Esophagus squamous epithelium (tissue), 5 donors: Measurements from ENCODE around the gene MUC4. TPM values are rescaled to one million over a fixed set of nuclear protein-coding genes. Genes with fewer than 3 reads are reported as not detected.
A peak's percentile ranks its signal among the peaks of the same experiment; 100 is the strongest.

Experiments used
- DNase-seq: peaks from one replicate; lab custom pipeline; 2025; lab: John Stamatoyannopoulos, UW
- H3K27ac ChIP-seq, 4 donors: fragments of 200-600 bp; sonication (generic); one replicate each; pipeline ENCODE4 v1.5.1; 2016 to 2019; ENCODE audit warnings: mild to moderate bottlenecking in 1 of 4
- H3K27me3 ChIP-seq, 4 donors: fragments of 200-600 bp; sonication (generic); 1 replicate in 3 of 4; 2 replicates in 1 of 4; pipeline versions ENCODE4 v1.5.1 to v1.6.0; 2017 to 2021; ENCODE audit warnings: antibody characterized with exemption in 1 of 4
- H3K36me3 ChIP-seq, 3 donors: fragments of 200-600 bp; sonication (generic); one replicate each; pipeline ENCODE4 v1.5.1; 2016 to 2019
- H3K4me1 ChIP-seq, 3 donors: fragments of 200-600 bp; sonication (generic); one replicate each; pipeline ENCODE4 v1.5.1; 2017 to 2019
- H3K4me3 ChIP-seq, 4 donors: fragments of 200-600 bp; sonication (generic); 1 replicate in 3 of 4; 2 replicates in 1 of 4; pipeline ENCODE4 v1.5.1; 2016 to 2019; ENCODE audit warnings: mild to moderate bottlenecking in 2 of 4, moderate library complexity in 1 of 4
- H3K9me3 ChIP-seq, 3 donors: fragments of 200-600 bp; sonication (generic); one replicate each; pipeline ENCODE4 v1.5.1; 2016 to 2019
- POLR2A ChIP-seq, 4 donors: fragments of 450-650 bp; IDR thresholded peaks; one replicate each; pipeline ENCODE4 v1.6.1; 2017; ENCODE audit warnings: antibody characterized with exemption in 4 of 4, mild to moderate bottlenecking in 4 of 4, moderate library complexity in 3 of 4
- whole genome bisulfite sequencing, 2 donors: methylation state at CpG; one replicate each; pipeline ENCODE4 v1.1.5; 2018; 5-methylcytosine and 5-hydroxymethylcytosine counted together
- intact Hi-C: fragments of 100-400 bp; cut with DNase I; formaldehyde crosslinking; loops from one replicate; pipeline ENCODE4 v1.15.0; 2022
- total RNA-seq, 4 donors: library from RNA; depleted of rRNA; stranded (reverse); fragments of >200 nt; gene quantifications; one replicate each; pipeline ENCODE4 v1.1.0, GENCODE V29; 2016
- TF ChIP-seq, protein P1 (sequence below), 6 experiments: fragments of 450-650 bp in 4 of 6; fragments of 200-600 bp in 2 of 6; sonication (generic) in 2 of 6; IDR thresholded peaks; one replicate each; pipeline ENCODE4 v1.5.1; 2016 to 2019; ENCODE audit warnings: antibody characterized with exemption in 6 of 6, mild to moderate bottlenecking in 4 of 6, moderate library complexity in 4 of 6
- donor health status: DM: yes; HTN: yes; CAD: no.

The MUC4 gene
- total RNA-seq, 4 donors from 2014 or later = 11.1 to 51.6 (median 32.2) TPM

- Histone ChIP-seq H3K9me3 (no peaks in the 10 kb centered on the region), H3K4me1 (peaks cover 0 to 45% (median 6%) of the 10 kb centered on the region in 3 donors), H3K4me3 (no peak overlapping the region), H3K27ac (no peak overlapping the region), H3K36me3 (no peaks in the 10 kb centered on the region), H3K27me3 (no peaks in the 10 kb centered on the region)
- no peak for TF ChIP-seq POLR2A (IDR thresholded peaks at IDR 0.05)
- TF ChIP-seq, protein P1, sequence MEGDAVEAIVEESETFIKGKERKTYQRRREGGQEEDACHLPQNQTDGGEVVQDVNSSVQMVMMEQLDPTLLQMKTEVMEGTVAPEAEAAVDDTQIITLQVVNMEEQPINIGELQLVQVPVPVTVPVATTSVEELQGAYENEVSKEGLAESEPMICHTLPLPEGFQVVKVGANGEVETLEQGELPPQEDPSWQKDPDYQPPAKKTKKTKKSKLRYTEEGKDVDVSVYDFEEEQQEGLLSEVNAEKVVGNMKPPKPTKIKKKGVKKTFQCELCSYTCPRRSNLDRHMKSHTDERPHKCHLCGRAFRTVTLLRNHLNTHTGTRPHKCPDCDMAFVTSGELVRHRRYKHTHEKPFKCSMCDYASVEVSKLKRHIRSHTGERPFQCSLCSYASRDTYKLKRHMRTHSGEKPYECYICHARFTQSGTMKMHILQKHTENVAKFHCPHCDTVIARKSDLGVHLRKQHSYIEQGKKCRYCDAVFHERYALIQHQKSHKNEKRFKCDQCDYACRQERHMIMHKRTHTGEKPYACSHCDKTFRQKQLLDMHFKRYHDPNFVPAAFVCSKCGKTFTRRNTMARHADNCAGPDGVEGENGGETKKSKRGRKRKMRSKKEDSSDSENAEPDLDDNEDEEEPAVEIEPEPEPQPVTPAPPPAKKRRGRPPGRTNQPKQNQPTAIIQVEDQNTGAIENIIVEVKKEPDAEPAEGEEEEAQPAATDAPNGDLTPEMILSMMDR (IDR thresholded peaks at IDR 0.05) = no peak
- 76 to 77% methylated on average over 10 to 13 of the region's 15 CpGs for WGBS, 2 donors
- intact Hi-C loops = no loop called here
- DNase-seq = no peak
Measured at GRCh38 chr3:195856410-195857084, 44.8 kb upstream of the MUC4 start.

DNA sequence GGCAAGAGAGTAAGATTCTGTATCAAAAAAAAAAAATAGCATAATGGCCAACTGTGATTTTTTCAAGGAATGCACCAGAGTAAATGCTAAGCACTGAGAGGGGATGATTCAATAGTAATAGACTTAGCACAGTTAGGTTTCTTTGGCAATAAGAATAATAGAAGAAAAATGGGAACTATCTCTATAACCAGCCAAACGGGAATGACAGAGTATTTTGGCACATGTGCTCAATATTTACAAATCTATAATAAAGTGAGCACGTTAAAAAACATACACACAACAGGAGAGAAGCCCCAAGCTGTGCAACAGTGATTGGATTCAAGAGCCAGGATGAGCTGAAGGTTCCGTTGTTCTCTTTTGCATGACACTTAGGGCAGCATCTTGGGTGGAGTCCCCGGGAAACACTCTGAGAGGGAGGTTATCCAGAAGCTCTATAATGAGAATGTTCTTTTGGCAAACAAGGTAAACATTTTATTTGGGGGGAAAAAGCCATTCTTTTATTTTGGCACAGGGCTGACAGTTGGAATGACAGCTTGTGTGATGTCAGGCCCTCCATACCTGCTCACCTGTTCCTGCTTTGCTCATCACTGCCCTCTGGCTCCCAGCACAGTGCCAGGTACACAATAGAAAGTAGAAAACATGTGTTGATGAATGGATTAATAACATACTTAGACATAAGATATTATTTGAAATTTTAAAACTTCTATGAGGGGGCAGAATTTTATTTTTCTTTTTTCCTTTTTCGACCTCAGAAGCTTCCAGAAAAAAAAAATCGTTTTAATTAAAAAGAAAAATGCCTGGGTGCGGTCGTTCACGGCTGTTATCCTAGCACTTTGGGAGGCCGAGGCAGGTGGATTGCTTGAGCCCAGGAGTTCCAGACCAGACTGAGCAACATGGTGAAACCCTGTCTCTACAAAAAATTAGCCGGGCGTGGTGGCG, 44.0 kb upstream of the MUC4 start:
- no peaks in the 10 kb centered on the region for H3K36me3 ChIP-seq
- no peak for TF ChIP-seq POLR2A (IDR thresholded peaks at IDR 0.05)
- TF ChIP-seq, protein P1 (IDR thresholded peaks at IDR 0.05) = peak in 3 of 6 experiments; percentile 25 to 58 (median 38)
- intact Hi-C loops = no loop called here
- DNase-seq = no peak
- H3K27ac ChIP-seq = peak overlapping the region in 3 of 4 donors; percentile 19 to 83 (median 79)
- WGBS, 2 donors = 64 to 70% methylated on average over 13 of the region's 13 CpGs
- no peaks in the 10 kb centered on the region for H3K27me3 ChIP-seq
- no peaks in the 10 kb centered on the region for H3K9me3 ChIP-seq
- no peak overlapping the region for H3K4me3 ChIP-seq
- peaks cover 0 to 53% (median 6%) of the 10 kb centered on the region in 3 donors for H3K4me1 ChIP-seq

GRCh38 chr3:195854628-195855294, 43.0 kb upstream of the MUC4 start:
- WGBS, 2 donors = 40 to 45% methylated on average over 5 to 9 of the region's 9 CpGs
- no peak for TF ChIP-seq POLR2A (IDR thresholded peaks at IDR 0.05)
- TF ChIP-seq, protein P1 (IDR thresholded peaks at IDR 0.05) = no peak
- no peak for DNase-seq
- Histone ChIP-seq H3K36me3 (no peaks in the 10 kb centered on the region), H3K4me1 (peaks cover 0 to 52% (median 1%) of the 10 kb centered on the region in 3 donors), H3K9me3 (no peaks in the 10 kb centered on the region), H3K27ac (peak overlapping the region in 3 of 4 donors; percentile 59 to 83 (median 79)), H3K27me3 (no peaks in the 10 kb centered on the region), H3K4me3 (no peak overlapping the region)
- intact Hi-C loops = no loop called here

- no peak for TF ChIP-seq POLR2A (IDR thresholded peaks at IDR 0.05)
- TF ChIP-seq, protein P1 (IDR thresholded peaks at IDR 0.05) = no peak
- WGBS, 2 donors = 77% methylated on average over 10 to 11 of the region's 14 CpGs
- no peaks in the 10 kb centered on the region for H3K27me3 ChIP-seq
- H3K4me1 ChIP-seq = peaks cover 0 to 51% (median 0%) of the 10 kb centered on the region in 3 donors
- no peaks in the 10 kb centered on the region for H3K9me3 ChIP-seq
- no peak for DNase-seq
- intact Hi-C loops = no loop called here
- H3K27ac ChIP-seq = peak overlapping the region in 3 of 4 donors; percentile 59 to 83 (median 79)
- H3K36me3 ChIP-seq = no peaks in the 10 kb centered on the region
- H3K4me3 ChIP-seq = no peak overlapping the region
Measured at GRCh38 chr3:195853996-195854395, 42.3 kb upstream of the MUC4 start.
